Fibroblast of villous mesenchyme (primary cell): Measurements from ENCODE around the gene TBK1. TPM values are rescaled to one million over a fixed set of nuclear protein-coding genes. Genes with fewer than 3 reads are reported as not detected.
A peak's percentile ranks its signal among the peaks of the same experiment; 100 is the strongest.

Experiments used
- DNase-seq: peaks from one replicate; pipeline ENCODE4 v3.0.0-alpha.2; 2010; ENCODE audit warnings: low read depth
- H3K4me3 ChIP-seq: 2 replicates; pipeline ENCODE4 v1.5.1; 2011; ENCODE audit warnings: low read depth, mild to moderate bottlenecking, low read length
- total RNA-seq: library from RNA; depleted of rRNA; stranded (reverse); fragments of >200 nt; gene quantifications from 2 replicates; pipeline ENCODE4 v1.2.3, GENCODE V29; 2012
- TF ChIP-seq, protein P1 (sequence below): IDR thresholded peaks from 2 replicates; pipeline ENCODE4 v1.5.1; 2012; ENCODE audit warnings: low read depth, mild to moderate bottlenecking, low read length; ENCODE audit not compliant: insufficient read depth

The TBK1 gene
- total RNA-seq, 1 donor: 47.5 TPM

DNA sequence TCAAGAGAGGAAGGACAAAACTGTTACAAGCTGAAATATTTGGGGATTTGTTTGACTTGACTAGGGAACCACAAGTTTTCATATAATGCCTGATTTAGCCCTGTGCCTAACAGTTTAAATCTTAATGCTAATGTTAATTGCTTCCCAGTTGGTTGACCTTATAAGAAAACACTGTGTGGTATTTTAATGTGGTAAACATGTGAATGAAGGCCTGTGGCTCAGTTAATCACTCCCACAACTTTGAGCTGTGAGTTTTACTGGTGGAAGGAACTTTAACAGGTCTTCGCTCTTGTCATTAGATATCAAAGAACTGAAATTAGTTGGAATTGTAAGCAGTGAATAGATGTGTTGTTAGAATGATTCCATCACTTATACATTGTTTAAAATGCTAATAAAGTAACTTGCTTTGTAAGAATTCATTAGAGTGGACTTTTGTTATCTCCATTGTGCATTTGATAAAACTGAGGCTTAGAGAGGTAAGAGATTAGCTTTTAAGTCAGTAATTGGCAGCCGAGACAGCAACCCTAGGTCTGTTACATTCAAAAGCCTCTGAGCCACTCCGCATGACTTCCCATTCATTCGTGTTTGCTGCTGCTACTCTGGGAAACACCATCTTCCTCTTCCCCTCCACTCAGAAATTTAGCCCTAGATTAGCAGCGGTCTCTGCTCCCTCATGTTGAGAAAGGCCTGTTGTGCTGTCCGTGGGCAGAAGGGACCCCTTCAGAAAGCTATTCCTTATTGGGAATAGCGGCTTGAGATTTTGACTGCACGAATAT, 1.0 kb upstream of the TBK1 start:
- DNase-seq: peak; percentile 20
- peak overlapping the region; percentile 85 for H3K4me3 ChIP-seq
- TF ChIP-seq, protein P1, sequence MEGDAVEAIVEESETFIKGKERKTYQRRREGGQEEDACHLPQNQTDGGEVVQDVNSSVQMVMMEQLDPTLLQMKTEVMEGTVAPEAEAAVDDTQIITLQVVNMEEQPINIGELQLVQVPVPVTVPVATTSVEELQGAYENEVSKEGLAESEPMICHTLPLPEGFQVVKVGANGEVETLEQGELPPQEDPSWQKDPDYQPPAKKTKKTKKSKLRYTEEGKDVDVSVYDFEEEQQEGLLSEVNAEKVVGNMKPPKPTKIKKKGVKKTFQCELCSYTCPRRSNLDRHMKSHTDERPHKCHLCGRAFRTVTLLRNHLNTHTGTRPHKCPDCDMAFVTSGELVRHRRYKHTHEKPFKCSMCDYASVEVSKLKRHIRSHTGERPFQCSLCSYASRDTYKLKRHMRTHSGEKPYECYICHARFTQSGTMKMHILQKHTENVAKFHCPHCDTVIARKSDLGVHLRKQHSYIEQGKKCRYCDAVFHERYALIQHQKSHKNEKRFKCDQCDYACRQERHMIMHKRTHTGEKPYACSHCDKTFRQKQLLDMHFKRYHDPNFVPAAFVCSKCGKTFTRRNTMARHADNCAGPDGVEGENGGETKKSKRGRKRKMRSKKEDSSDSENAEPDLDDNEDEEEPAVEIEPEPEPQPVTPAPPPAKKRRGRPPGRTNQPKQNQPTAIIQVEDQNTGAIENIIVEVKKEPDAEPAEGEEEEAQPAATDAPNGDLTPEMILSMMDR: no peak

DNA sequence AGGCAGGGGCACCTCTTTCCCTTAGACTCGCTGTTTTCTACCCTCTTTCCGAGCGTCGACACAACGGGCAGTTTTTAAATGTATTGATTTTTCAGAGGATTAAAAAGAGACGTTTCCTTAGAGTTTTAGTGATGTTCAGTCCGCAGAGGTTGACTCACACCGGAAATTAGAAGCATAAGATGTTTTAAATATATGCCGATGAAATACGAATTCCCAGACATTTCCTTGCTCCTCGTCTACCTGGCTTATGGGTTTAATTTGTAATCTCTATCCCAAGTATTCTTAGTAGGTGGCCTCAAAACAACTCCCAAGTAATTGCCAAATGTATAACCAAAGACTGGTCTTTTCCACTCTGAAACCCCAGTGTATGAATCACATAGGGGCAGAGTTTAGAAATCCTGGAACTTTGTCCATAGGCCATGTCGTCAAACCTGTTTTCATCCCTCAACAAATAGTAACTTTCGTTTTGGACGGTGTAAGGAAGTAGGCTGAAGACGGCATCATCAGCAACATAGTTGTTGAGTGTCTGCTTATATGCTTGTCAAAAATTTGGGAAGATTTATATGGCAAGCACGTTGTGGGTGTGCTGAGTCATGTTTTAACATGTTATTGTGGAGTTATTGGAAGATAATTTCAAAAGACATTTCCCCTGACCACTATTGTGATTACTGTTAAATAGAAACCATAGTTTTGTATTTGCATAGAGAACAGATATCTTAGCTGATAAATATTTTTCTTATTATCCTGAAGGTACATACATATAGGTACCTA, 824 bp downstream of the TBK1 start:
- TF ChIP-seq, protein P1: no peak
- DNase-seq: peak; percentile 94
- H3K4me3 ChIP-seq: peak overlapping the region; percentile 85

DNA sequence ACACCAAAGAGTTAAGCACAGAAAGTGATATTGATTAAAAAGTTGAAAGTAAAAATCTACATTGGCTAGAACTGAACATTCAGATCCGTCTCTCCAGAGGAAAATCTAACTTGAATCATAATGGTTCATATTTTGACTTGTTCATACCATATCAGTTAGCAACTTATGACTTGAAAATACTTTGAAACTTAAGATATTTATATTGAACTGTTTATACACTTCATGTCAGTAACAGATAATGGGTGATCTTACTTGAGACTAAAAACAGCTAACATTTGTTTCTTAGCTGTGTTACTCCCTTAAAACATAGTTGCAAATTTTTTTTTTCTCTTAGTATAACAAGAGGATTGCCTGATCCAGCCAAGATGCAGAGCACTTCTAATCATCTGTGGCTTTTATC, 3.6 kb downstream of the TBK1 start:
- H3K4me3 ChIP-seq: no peak overlapping the region
- no peak for DNase-seq
- TF ChIP-seq, protein P1: no peak

DNA sequence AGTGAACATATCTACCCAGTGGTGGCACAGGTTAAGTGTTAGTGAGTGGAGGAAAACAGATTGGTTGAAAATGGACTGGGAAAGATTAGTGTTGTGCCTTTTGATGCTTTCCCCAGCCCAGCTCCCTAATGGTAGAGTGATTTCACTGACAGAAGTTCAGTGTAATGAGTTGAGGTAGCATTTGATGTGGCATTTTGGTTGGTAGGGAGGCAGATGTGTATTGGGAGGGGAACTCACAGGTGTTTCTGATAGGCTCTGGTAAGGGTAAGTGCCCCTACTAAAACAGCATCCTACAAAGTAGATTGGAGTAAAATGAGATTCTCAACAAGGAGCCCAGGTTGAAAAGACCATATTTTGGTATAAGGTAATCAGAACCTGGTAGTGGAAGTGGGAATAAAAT, 4.2 kb downstream of the TBK1 start:
- no peak overlapping the region for H3K4me3 ChIP-seq
- DNase-seq: no peak
- TF ChIP-seq, protein P1: no peak

DNA sequence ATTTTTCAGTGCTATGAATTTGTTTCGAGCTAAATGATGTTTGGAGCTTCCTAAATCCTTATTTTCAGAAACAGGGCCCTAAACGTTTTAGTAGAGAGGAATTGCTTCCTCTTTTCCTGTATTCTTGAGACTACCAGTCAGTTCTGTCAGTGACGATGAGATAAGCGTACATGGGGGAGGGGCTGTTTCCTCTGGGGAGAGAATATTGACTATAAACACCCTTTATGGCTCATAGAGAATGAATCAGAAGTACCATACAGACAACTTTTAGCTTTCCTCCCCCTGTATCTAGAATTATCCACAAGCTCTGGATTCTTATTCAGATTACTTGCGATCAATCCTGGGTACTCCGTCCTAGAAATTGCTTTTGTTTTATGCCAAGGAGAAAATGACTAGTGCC, 5.1 kb downstream of the TBK1 start:
- H3K4me3 ChIP-seq: no peak overlapping the region
- DNase-seq: peak; percentile 41
- TF ChIP-seq, protein P1: no peak

DNA sequence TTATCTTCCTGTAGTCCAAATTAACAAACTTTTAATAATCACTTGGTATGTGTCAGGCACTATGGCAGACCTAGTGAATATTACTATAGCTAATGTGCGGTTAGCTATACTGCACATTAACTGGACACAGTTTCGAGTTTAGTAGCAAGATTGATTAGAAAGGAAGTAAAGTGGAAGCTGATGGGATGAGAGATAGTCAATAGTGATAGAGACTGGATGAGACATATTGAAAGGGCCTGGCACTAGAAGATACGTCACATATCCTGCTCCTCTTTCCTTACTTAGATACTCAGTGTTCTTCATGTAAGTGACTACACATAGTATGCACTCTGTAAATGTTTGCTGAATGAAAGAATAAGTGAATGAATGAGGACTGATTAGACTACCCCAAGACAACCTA, 5.5 kb downstream of the TBK1 start:
- no peak overlapping the region for H3K4me3 ChIP-seq
- no peak for DNase-seq
- TF ChIP-seq, protein P1: no peak
